Heart left ventricle (tissue), 13 donors: ENCODE results near the gene ARHGAP31.

Source experiments
- CTCF ChIP-seq, 12 donors: fragments of 200-600 bp; sonication (generic) in 4 of 12; IDR thresholded peaks; one replicate each; pipeline versions ENCODE4 v1.5.0 to v1.8.0; 2018 to 2022; ENCODE audit warnings: antibody characterized with exemption in 12 of 12, mild to moderate bottlenecking in 5 of 12
- POLR2A ChIP-seq, 2 donors: fragments of 450-650 bp; IDR thresholded peaks; one replicate each; pipeline ENCODE4 v1.6.1; 2017; ENCODE audit warnings: antibody characterized with exemption in 2 of 2, mild to moderate bottlenecking in 2 of 2, moderate library complexity in 2 of 2
- donor health status: ischemic (EF 13 %, LVEDD 7.1; RV severe dilation, severe dysfunction).
- donor health status: DM: no; HTN: yes; CAD: no.
- donor health status: DM: no; HTN: no; CAD: no.
- donor health status: ischemic (EF 25% LVEDD 6.9; RV normal size, moderate dysfunction).
- donor health status: ischemic (EF 25% LVEDD 5.7; RV mildly dilated, moderate dysfunction).
- donor health status: ischemic (EF 35%, LVEDD 5.7; RV mildly dilated, moderate dysfunction).
- donor health status: nonischemic (EF 11% LVEDD 7.7; RV severe dilation, severe dysfunction).
- donor health status: DM: yes; HTN: yes; CAD: no.
- donor health status: PGD.
- donor health status: ischemic (EF 29% LVEDD 5.4; RV normal size, mild dysfunction).
- donor health status: nonischemic (EF 23%, LVEDD 6.1; RV moderate dilation, normal function).

- TF ChIP-seq POLR2A (IDR thresholded peaks at IDR 0.05): no peak
- no peak for TF ChIP-seq CTCF (IDR thresholded peaks at IDR 0.05)
These were observed 109.0 kb downstream of the ARHGAP31 start for GRCh38 chr3:119403201-119403600.
